GM23338 (cell line): ENCODE results near the gene NCOA1. TPM values are rescaled to one million over a fixed set of nuclear protein-coding genes. Genes with fewer than 3 reads are reported as not detected.

Experiments
- ATAC-seq: fragments of 200-7000 bp; cut with Tn5 transposase; 3 replicates; pipeline ENCODE4 v1.9.1; 2020
- DNase-seq: peaks from one replicate; pipeline ENCODE4 v3.0.0-alpha.2; 2015; ENCODE audit warnings: low spot score
- H2AFZ ChIP-seq: fragments of 200-600 bp; sonication (generic); 2 replicates; pipeline ENCODE4 v1.8.0; 2016; ENCODE audit warnings: antibody characterized with exemption, mild to moderate bottlenecking, moderate library complexity
- H3F3A ChIP-seq: fragments of 200-600 bp; sonication (generic); replicated peaks from 2 replicates; pipeline ENCODE4 v1.8.0; 2017; ENCODE audit warnings: antibody characterized with exemption, mixed run types, low read depth
- H3K27ac ChIP-seq: fragments of 200-600 bp; sonication (generic); 2 replicates; pipeline ENCODE4 v1.6.1; 2016; ENCODE audit warnings: low read depth
- H3K27me3 ChIP-seq: fragments of 200-600 bp; sonication (generic); 2 replicates; pipeline ENCODE4 v1.8.0; 2016; ENCODE audit warnings: mild to moderate bottlenecking, mixed run types, moderate library complexity; ENCODE audit not compliant: insufficient read depth
- H3K36me3 ChIP-seq: fragments of 200-600 bp; sonication (generic); 2 replicates; pipeline ENCODE4 v1.8.0; 2016; ENCODE audit warnings: mild to moderate bottlenecking; ENCODE audit not compliant: insufficient read depth
- H3K4me1 ChIP-seq: fragments of 200-600 bp; sonication (generic); 2 replicates; pipeline ENCODE4 v1.8.0; 2016; ENCODE audit warnings: mild to moderate bottlenecking, moderate library complexity; ENCODE audit not compliant: insufficient read depth
- H3K4me2 ChIP-seq: fragments of 200-600 bp; sonication (generic); 2 replicates; pipeline ENCODE4 v1.7.1; 2017; ENCODE audit warnings: mixed run types
- H3K4me3 ChIP-seq: fragments of 200-600 bp; sonication (generic); 2 replicates; pipeline ENCODE4 v1.6.1; 2016; ENCODE audit warnings: mixed run types
- H3K79me2 ChIP-seq: fragments of 200-600 bp; sonication (generic); replicated peaks from 2 replicates; pipeline ENCODE4 v1.8.0; 2017; ENCODE audit warnings: mild to moderate bottlenecking; ENCODE audit not compliant: insufficient read depth
- H3K9me2 ChIP-seq: fragments of 200-600 bp; sonication (generic); 2 replicates; pipeline ENCODE4 v1.8.0; 2017; ENCODE audit not compliant: insufficient read depth
- H4K20me1 ChIP-seq: fragments of 200-600 bp; sonication (generic); replicated peaks from 2 replicates; pipeline ENCODE4 v1.8.0; 2017; ENCODE audit warnings: mild to moderate bottlenecking; ENCODE audit not compliant: insufficient read depth
- H3K27ac Mint-ChIP-seq: 2 replicates; pipeline ENCODE4 v1.8.0; 2020; ENCODE audit warnings: inconsistent platforms, mild to moderate bottlenecking, moderate library complexity, mixed read lengths
- H3K27me3 Mint-ChIP-seq: 3 replicates; pipeline ENCODE4 v1.8.0; 2022; ENCODE audit warnings: low read depth, mild to moderate bottlenecking, moderate library complexity, mixed read lengths, inconsistent platforms; ENCODE audit not compliant: insufficient read depth, poor library complexity
- H3K36me3 Mint-ChIP-seq: 3 replicates; pipeline ENCODE4 v1.8.0; 2021; ENCODE audit warnings: low read depth, mild to moderate bottlenecking, inconsistent platforms, moderate library complexity, mixed read lengths
- H3K4me1 Mint-ChIP-seq: 3 replicates; pipeline ENCODE4 v1.8.0; 2020; ENCODE audit warnings: mild to moderate bottlenecking, inconsistent platforms, mixed read lengths
- H3K4me3 Mint-ChIP-seq: 3 replicates; pipeline ENCODE4 v1.8.0; 2021; ENCODE audit warnings: moderate library complexity, mild to moderate bottlenecking, inconsistent platforms, mixed read lengths
- H3K9me3 Mint-ChIP-seq: 3 replicates; pipeline ENCODE4 v1.8.0; 2020; ENCODE audit warnings: moderate library complexity, mild to moderate bottlenecking, inconsistent platforms, mixed read lengths
- CREB1 ChIP-seq: fragments of 250-450 bp; sonication (Bioruptor Pico); IDR thresholded peaks from 2 replicates; pipeline ENCODE4 v1.5.0; 2020; ENCODE audit warnings: low read depth, mild to moderate bottlenecking, moderate library complexity
- EZH2 ChIP-seq: fragments of 200-600 bp; sonication (generic); IDR thresholded peaks from one replicate; pipeline ENCODE4 v1.8.0; 2017; ENCODE audit warnings: antibody characterized with exemption, mild to moderate bottlenecking, low read depth; ENCODE audit not compliant: unreplicated experiment
- EZH2phosphoT487 ChIP-seq: fragments of 200-600 bp; sonication (generic); IDR thresholded peaks from one replicate; pipeline ENCODE4 v1.8.1; 2018; ENCODE audit warnings: antibody characterized with exemption; ENCODE audit not compliant: unreplicated experiment
- JUNB ChIP-seq: IDR thresholded peaks from one replicate; pipeline ENCODE4 v1.6.1; 2016; ENCODE audit warnings: antibody characterized with exemption; ENCODE audit not compliant: unreplicated experiment
- NANOG ChIP-seq: IDR thresholded peaks from 2 replicates; pipeline ENCODE4 v1.6.1; 2016; ENCODE audit warnings: antibody characterized with exemption, borderline replicate concordance
- POLR2AphosphoS5 ChIP-seq: IDR thresholded peaks from 2 replicates; pipeline ENCODE4 v1.6.1; 2016; ENCODE audit warnings: antibody characterized with exemption, low read depth
- STAT1 ChIP-seq: IDR thresholded peaks from one replicate; pipeline ENCODE4 v1.6.1; 2016; ENCODE audit warnings: antibody characterized with exemption; ENCODE audit not compliant: unreplicated experiment
- ZNF114 ChIP-seq: fragments of 250-450 bp; sonication (Bioruptor Pico); IDR thresholded peaks from 2 replicates; pipeline ENCODE4 v1.5.0; 2020; ENCODE audit warnings: mild to moderate bottlenecking, moderate library complexity
- ZNF331 ChIP-seq: fragments of 250-450 bp; sonication (Bioruptor Pico); IDR thresholded peaks from 2 replicates; pipeline ENCODE4 v1.5.0; 2020; ENCODE audit warnings: low read depth, mild to moderate bottlenecking, moderate library complexity
- polyA plus RNA-seq: library from polyadenylated mRNA; unstranded; fragments of >200 nt; fragmentation: Nextera tagmentation; extraction: Ambion mirVana; gene quantifications from 2 replicates; pipeline ENCODE4 v1.2.1, GENCODE V29; 2016
- total RNA-seq: library from RNA; depleted of rRNA; stranded (reverse); fragments of >200 nt; shearing (Covaris generic); gene quantifications from 2 replicates; pipeline ENCODE4 v1.2.3, GENCODE V29; 2014
- TF ChIP-seq, protein P1 (sequence below): IDR thresholded peaks from 2 replicates; pipeline ENCODE4 v1.6.1; 2016; ENCODE audit warnings: antibody characterized with exemption
- TF ChIP-seq, protein P2 (sequence below): fragments of 250-450 bp; sonication (Bioruptor Pico); IDR thresholded peaks from 2 replicates; pipeline ENCODE4 v1.5.0; 2020; ENCODE audit warnings: mild to moderate bottlenecking, moderate library complexity
- TF ChIP-seq, protein P3 (sequence below): IDR thresholded peaks from one replicate; pipeline ENCODE4 v1.6.1; 2018; ENCODE audit warnings: antibody characterized with exemption; ENCODE audit not compliant: unreplicated experiment
- TF ChIP-seq, protein P4 (sequence below), 2 experiments: fragments of 200-600 bp in 1 of 2; sonication (generic) in 1 of 2; conservative IDR thresholded peaks; 2 replicates each; pipeline versions ENCODE4 v1.5.1 to v1.6.1; 2016 to 2017; ENCODE audit warnings: antibody characterized with exemption in 2 of 2, low read depth in 2 of 2, mild to moderate bottlenecking in 2 of 2, moderate library complexity in 1 of 2

NCOA1 gene
- total and polyA plus RNA-seq, 2 experiments from 2014 or later = 7.1 to 15.1 TPM

DNA sequence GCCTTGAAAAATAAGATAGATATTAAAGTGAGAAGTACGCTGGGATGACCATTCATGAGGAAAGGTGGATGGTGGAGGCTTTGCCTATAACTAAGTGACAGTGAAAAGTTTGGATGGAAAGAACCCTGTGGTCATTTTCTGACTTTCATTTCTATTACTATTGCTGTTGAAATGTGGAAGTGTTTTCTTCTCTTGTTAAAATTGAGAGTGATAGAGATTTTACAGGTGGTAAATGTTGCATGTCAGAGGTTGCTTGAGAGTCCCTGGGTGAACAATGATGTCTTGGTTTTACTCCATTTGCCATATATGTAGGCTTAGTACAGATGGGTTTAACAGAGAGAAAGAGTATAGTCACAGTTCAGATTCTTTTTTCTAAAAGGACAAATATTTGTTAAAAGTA, 18.4 kb downstream of the NCOA1 start:
- H3K36me3 Mint-ChIP-seq = no peaks in the 10 kb centered on the region
- H4K20me1 ChIP-seq = no peaks in the 10 kb centered on the region
- H3K27me3 ChIP-seq = no peaks in the 10 kb centered on the region
- no peak overlapping the region for H2AFZ ChIP-seq
- no peak for DNase-seq
- H3K4me3 ChIP-seq = no peak overlapping the region
- H3K4me2 ChIP-seq = no peak overlapping the region
- H3K27ac Mint-ChIP-seq = no peak overlapping the region
- no peak overlapping the region for H3K27ac ChIP-seq
- peaks cover 12% of the 10 kb centered on the region; the same call in 1 of the 2 replicates for H3K4me1 ChIP-seq
- no peaks in the 10 kb centered on the region for H3K36me3 ChIP-seq
- peaks cover 15% of the 10 kb centered on the region; the same call in 1 of the 2 replicates for H3K79me2 ChIP-seq
- no peak for ATAC-seq
- H3K4me1 Mint-ChIP-seq = peaks cover 12% of the 10 kb centered on the region; the same call in 2 of the 3 replicates
- H3K9me2 ChIP-seq = no peaks in the 10 kb centered on the region
- TF ChIP-seq JUNB (no peak), STAT1 (no peak), ZNF114 (no peak), EZH2phosphoT487 (no peak), EZH2 (no peak), POLR2AphosphoS5 (no peak), NANOG (no peak), ZNF331 (CRISPR knock-in tag) (no peak), CREB1 (no peak)
- TF ChIP-seq, protein P1, sequence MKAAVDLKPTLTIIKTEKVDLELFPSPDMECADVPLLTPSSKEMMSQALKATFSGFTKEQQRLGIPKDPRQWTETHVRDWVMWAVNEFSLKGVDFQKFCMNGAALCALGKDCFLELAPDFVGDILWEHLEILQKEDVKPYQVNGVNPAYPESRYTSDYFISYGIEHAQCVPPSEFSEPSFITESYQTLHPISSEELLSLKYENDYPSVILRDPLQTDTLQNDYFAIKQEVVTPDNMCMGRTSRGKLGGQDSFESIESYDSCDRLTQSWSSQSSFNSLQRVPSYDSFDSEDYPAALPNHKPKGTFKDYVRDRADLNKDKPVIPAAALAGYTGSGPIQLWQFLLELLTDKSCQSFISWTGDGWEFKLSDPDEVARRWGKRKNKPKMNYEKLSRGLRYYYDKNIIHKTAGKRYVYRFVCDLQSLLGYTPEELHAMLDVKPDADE = no peak
- TF ChIP-seq, protein P2, sequence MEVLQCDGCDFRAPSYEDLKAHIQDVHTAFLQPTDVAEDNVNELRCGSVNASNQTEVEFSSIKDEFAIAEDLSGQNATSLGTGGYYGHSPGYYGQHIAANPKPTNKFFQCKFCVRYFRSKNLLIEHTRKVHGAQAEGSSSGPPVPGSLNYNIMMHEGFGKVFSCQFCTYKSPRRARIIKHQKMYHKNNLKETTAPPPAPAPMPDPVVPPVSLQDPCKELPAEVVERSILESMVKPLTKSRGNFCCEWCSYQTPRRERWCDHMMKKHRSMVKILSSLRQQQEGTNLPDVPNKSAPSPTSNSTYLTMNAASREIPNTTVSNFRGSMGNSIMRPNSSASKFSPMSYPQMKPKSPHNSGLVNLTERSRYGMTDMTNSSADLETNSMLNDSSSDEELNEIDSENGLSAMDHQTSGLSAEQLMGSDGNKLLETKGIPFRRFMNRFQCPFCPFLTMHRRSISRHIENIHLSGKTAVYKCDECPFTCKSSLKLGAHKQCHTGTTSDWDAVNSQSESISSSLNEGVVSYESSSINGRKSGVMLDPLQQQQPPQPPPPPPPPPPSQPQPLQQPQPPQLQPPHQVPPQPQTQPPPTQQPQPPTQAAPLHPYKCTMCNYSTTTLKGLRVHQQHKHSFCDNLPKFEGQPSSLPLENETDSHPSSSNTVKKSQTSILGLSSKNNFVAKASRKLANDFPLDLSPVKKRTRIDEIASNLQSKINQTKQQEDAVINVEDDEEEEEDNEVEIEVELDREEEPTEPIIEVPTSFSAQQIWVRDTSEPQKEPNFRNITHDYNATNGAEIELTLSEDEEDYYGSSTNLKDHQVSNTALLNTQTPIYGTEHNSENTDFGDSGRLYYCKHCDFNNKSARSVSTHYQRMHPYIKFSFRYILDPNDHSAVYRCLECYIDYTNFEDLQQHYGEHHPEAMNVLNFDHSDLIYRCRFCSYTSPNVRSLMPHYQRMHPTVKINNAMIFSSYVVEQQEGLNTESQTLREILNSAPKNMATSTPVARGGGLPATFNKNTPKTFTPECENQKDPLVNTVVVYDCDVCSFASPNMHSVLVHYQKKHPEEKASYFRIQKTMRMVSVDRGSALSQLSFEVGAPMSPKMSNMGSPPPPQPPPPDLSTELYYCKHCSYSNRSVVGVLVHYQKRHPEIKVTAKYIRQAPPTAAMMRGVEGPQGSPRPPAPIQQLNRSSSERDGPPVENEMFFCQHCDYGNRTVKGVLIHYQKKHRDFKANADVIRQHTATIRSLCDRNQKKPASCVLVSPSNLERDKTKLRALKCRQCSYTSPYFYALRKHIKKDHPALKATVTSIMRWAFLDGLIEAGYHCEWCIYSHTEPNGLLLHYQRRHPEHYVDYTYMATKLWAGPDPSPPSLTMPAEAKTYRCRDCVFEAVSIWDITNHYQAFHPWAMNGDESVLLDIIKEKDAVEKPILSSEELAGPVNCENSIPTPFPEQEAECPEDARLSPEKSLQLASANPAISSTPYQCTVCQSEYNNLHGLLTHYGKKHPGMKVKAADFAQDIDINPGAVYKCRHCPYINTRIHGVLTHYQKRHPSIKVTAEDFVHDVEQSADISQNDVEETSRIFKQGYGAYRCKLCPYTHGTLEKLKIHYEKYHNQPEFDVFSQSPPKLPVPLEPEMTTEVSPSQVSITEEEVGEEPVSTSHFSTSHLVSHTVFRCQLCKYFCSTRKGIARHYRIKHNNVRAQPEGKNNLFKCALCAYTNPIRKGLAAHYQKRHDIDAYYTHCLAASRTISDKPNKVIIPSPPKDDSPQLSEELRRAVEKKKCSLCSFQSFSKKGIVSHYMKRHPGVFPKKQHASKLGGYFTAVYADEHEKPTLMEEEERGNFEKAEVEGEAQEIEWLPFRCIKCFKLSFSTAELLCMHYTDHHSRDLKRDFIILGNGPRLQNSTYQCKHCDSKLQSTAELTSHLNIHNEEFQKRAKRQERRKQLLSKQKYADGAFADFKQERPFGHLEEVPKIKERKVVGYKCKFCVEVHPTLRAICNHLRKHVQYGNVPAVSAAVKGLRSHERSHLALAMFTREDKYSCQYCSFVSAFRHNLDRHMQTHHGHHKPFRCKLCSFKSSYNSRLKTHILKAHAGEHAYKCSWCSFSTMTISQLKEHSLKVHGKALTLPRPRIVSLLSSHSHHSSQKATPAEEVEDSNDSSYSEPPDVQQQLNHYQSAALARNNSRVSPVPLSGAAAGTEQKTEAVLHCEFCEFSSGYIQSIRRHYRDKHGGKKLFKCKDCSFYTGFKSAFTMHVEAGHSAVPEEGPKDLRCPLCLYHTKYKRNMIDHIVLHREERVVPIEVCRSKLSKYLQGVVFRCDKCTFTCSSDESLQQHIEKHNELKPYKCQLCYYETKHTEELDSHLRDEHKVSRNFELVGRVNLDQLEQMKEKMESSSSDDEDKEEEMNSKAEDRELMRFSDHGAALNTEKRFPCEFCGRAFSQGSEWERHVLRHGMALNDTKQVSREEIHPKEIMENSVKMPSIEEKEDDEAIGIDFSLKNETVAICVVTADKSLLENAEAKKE (CRISPR knock-in tag) = no peak
- TF ChIP-seq, protein P3, sequence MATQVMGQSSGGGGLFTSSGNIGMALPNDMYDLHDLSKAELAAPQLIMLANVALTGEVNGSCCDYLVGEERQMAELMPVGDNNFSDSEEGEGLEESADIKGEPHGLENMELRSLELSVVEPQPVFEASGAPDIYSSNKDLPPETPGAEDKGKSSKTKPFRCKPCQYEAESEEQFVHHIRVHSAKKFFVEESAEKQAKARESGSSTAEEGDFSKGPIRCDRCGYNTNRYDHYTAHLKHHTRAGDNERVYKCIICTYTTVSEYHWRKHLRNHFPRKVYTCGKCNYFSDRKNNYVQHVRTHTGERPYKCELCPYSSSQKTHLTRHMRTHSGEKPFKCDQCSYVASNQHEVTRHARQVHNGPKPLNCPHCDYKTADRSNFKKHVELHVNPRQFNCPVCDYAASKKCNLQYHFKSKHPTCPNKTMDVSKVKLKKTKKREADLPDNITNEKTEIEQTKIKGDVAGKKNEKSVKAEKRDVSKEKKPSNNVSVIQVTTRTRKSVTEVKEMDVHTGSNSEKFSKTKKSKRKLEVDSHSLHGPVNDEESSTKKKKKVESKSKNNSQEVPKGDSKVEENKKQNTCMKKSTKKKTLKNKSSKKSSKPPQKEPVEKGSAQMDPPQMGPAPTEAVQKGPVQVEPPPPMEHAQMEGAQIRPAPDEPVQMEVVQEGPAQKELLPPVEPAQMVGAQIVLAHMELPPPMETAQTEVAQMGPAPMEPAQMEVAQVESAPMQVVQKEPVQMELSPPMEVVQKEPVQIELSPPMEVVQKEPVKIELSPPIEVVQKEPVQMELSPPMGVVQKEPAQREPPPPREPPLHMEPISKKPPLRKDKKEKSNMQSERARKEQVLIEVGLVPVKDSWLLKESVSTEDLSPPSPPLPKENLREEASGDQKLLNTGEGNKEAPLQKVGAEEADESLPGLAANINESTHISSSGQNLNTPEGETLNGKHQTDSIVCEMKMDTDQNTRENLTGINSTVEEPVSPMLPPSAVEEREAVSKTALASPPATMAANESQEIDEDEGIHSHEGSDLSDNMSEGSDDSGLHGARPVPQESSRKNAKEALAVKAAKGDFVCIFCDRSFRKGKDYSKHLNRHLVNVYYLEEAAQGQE = no peak
- TF ChIP-seq, protein P4, sequence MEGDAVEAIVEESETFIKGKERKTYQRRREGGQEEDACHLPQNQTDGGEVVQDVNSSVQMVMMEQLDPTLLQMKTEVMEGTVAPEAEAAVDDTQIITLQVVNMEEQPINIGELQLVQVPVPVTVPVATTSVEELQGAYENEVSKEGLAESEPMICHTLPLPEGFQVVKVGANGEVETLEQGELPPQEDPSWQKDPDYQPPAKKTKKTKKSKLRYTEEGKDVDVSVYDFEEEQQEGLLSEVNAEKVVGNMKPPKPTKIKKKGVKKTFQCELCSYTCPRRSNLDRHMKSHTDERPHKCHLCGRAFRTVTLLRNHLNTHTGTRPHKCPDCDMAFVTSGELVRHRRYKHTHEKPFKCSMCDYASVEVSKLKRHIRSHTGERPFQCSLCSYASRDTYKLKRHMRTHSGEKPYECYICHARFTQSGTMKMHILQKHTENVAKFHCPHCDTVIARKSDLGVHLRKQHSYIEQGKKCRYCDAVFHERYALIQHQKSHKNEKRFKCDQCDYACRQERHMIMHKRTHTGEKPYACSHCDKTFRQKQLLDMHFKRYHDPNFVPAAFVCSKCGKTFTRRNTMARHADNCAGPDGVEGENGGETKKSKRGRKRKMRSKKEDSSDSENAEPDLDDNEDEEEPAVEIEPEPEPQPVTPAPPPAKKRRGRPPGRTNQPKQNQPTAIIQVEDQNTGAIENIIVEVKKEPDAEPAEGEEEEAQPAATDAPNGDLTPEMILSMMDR (conservative IDR thresholded peaks at IDR 0.05; ENCODE audit: low read depth in 2 of 2) = no peak
- H3K27me3 Mint-ChIP-seq = no peaks in the 10 kb centered on the region
- H3K4me3 Mint-ChIP-seq = no peak overlapping the region
- H3K9me3 Mint-ChIP-seq = no peaks in the 10 kb centered on the region
- no peaks in the 10 kb centered on the region for H3F3A ChIP-seq
